ENCODE measurements around the gene RPF1.

DNA sequence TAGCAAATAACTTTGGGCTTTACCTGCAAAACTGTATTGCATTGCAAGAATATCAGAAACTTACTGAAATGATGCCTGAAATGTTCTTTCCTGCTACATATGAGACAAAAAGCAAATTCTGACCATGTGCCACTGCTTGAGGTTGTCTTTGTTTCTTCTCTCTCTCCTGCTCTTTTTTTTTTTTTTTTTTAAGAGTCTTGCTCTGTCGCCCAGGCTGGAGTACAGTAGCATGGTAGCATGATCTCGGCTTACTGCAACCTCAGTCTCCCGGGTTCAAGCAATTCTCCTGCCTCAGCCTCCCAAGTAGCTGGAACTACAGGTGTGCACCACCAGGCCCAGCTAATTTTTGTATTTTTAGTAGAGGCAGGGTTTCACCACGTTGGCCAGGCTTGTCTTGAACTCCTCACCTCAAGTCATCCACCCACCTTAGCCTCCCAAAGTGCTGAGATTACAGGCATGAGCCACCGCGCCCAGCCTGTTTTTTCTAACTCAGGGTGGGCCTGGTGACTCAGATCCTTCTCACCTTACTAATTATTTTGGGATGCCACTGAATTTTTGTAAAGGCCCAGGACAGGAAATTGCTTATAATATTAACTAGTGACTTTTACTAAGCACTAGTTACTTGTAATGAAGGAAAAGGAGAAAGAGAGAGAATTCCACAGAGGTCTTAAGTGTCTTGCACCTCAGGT is 44.8 kb upstream of the RPF1 start:
- TF ChIP-seq SP1 (IDR thresholded peaks at IDR 0.05): no peak
- TF ChIP-seq BHLHE40 (IDR thresholded peaks at IDR 0.05; ENCODE audit: borderline replicate concordance): no peak
- TF ChIP-seq FOXM1 (IDR thresholded peaks at IDR 0.05; ENCODE audit: borderline replicate concordance): no peak
- no peak for TF ChIP-seq ELF4 (IDR thresholded peaks at IDR 0.05)
- no peak for TF ChIP-seq ZNF384 (IDR thresholded peaks at IDR 0.05)
